NOMO-1 (cell line): Measurements from ENCODE around the gene MSI2.
A peak's percentile ranks its signal among the peaks of the same experiment; 100 is the strongest.

ENCODE experiments used
- DNase-seq, 2 experiments: peaks; one replicate each; lab custom pipeline; 2025; ENCODE audit not compliant: unreplicated experiment in 2 of 2; lab: John Stamatoyannopoulos, UW

MSI2 gene

GRCh38 chr17:57468932-57469775 is 212.8 kb downstream of the MSI2 start:
- DNase-seq: no peak

GRCh38 chr17:57470906-57471305 is 214.6 kb downstream of the MSI2 start:
- DNase-seq: no peak

- no peak for DNase-seq
Observed at GRCh38 chr17:57471868-57472368, 215.6 kb downstream of the MSI2 start.

- no peak for DNase-seq
Observed at GRCh38 chr17:57475796-57476195, 219.5 kb downstream of the MSI2 start.

- no peak for DNase-seq
Observed at GRCh38 chr17:57477522-57478362, 221.4 kb downstream of the MSI2 start.

GRCh38 chr17:57478478-57479250 is 222.3 kb downstream of the MSI2 start:
- no peak for DNase-seq

- no peak for DNase-seq
Observed at GRCh38 chr17:57480438-57481196, 224.3 kb downstream of the MSI2 start.

- no peak for DNase-seq
Observed at GRCh38 chr17:57481910-57482391, 225.6 kb downstream of the MSI2 start.

GRCh38 chr17:57482657-57483056 is 226.3 kb downstream of the MSI2 start:
- DNase-seq: no peak

- DNase-seq: no peak
Observed at GRCh38 chr17:57484081-57484666, 227.9 kb downstream of the MSI2 start.

- no peak for DNase-seq
Observed at GRCh38 chr17:57484826-57485565, 228.7 kb downstream of the MSI2 start.

GRCh38 chr17:57485566-57485865 is 229.2 kb downstream of the MSI2 start:
- no peak for DNase-seq

GRCh38 chr17:57485916-57486881 is 229.9 kb downstream of the MSI2 start:
- no peak for DNase-seq

GRCh38 chr17:57486882-57487301 is 230.6 kb downstream of the MSI2 start:
- peak; percentile 56 to 58 for DNase-seq

GRCh38 chr17:57487573-57487972 is 231.2 kb downstream of the MSI2 start:
- peak in 1 of 2 experiments; percentile 2 for DNase-seq

- DNase-seq: no peak
Observed at GRCh38 chr17:57488856-57489255, 232.5 kb downstream of the MSI2 start.

- DNase-seq: no peak
Observed at GRCh38 chr17:57489321-57489720, 233.0 kb downstream of the MSI2 start.
